ENCODE results near the gene RMC1. TPM values are rescaled to one million over a fixed set of nuclear protein-coding genes. Genes with fewer than 3 reads are reported as not detected.

Gene RMC1
- total RNA-seq, 2 donors from 2014 or later: 9.9 to 15.5 TPM

DNA sequence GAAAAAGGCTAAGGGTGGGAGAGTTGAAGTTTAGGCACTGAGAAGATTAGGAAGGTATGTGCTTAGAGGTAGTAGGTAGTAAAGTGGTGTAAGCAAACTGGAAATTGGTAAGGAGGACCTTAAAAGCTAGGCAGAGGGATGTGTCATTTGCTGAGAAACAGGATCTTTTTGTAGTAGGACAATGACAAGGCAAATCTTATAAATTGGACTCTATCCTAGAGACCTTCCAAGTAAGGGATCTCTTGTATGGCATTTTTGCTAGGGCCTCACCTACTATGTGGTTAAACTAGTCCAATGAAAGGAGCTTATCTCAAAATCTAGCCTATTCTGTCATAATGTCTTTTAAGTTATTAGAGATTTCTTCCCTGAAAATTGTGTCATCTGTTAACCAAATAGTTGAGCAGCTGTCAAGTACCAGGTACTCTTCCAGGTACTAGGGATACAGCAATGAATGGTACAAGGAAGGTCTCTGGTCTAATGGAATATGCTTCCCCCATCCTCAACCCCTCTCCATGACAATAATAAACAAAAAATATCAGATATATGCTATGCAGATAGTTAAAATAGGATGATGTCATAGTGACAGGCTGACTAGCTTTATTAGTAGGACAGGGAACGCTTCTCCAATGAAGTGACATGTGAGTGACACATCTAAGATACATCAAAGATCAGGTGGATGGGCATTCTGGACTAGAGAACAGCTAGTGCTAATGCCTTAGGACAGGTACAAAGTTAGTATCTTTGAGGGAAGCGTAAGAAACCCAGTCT is 32.5 kb upstream of the RMC1 start:
- H3K27ac ChIP-seq: no peak overlapping the region
- H3K36me3 ChIP-seq (replicated peaks in 1 of 2; ENCODE audit: insufficient read depth in 1 of 2, low read depth in 2 of 2): peaks cover 13 to 53% of the 10 kb centered on the region in 2 donors
- no peaks in the 10 kb centered on the region for H3K9me3 ChIP-seq
- H3K27me3 ChIP-seq: no peaks in the 10 kb centered on the region
- no peak for DNase-seq
- H3K4me1 ChIP-seq: peaks cover 8% of the 10 kb centered on the region
- TF ChIP-seq, protein P1, sequence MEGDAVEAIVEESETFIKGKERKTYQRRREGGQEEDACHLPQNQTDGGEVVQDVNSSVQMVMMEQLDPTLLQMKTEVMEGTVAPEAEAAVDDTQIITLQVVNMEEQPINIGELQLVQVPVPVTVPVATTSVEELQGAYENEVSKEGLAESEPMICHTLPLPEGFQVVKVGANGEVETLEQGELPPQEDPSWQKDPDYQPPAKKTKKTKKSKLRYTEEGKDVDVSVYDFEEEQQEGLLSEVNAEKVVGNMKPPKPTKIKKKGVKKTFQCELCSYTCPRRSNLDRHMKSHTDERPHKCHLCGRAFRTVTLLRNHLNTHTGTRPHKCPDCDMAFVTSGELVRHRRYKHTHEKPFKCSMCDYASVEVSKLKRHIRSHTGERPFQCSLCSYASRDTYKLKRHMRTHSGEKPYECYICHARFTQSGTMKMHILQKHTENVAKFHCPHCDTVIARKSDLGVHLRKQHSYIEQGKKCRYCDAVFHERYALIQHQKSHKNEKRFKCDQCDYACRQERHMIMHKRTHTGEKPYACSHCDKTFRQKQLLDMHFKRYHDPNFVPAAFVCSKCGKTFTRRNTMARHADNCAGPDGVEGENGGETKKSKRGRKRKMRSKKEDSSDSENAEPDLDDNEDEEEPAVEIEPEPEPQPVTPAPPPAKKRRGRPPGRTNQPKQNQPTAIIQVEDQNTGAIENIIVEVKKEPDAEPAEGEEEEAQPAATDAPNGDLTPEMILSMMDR (IDR thresholded peaks at IDR 0.05): no peak
- no peak for TF ChIP-seq POLR2A (IDR thresholded peaks at IDR 0.05)
- WGBS, 2 donors: 90 to 93% methylated on average over 2 of the region's 2 CpGs
- H3K4me3 ChIP-seq: no peak overlapping the region
- intact Hi-C loops (cut with DNase I): no loop called here
- ATAC-seq: no peak

DNA sequence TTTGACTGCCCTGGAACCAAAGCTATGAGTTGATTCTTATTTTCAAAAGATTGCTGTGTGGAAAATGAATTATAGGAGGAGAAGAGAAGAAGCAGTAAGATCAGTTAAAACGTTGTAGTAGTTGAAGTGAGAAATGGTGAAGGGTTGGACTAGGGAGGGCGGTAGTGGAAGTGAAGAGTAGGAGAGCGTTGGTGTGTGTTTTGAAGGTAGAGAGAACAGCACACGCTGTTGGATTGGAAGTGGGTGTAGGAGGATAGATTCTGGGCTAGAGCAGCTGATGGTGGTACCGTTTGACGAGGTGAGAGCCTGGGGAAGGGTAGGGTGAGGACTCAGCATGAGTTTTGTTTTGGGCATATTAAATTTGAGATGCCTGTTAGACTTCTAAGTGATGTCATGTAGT is 31.8 kb upstream of the RMC1 start:
- WGBS, 2 donors: 86 to 91% methylated on average over 6 of the region's 6 CpGs
- Histone ChIP-seq H3K27me3 (no peaks in the 10 kb centered on the region), H3K4me3 (no peak overlapping the region), H3K4me1 (peaks cover 8% of the 10 kb centered on the region), H3K36me3 (replicated peaks in 1 of 2; ENCODE audit: insufficient read depth in 1 of 2, low read depth in 2 of 2) (peaks cover 13 to 55% of the 10 kb centered on the region in 2 donors), H3K27ac (no peak overlapping the region), H3K9me3 (no peaks in the 10 kb centered on the region)
- intact Hi-C loops (cut with DNase I): no loop called here
- ATAC-seq (no peak), DNase-seq (no peak)
- TF ChIP-seq POLR2A (IDR thresholded peaks at IDR 0.05): no peak
- TF ChIP-seq, protein P1 (IDR thresholded peaks at IDR 0.05): no peak

GRCh38 chr18:23479829-23480505 is 23.3 kb upstream of the RMC1 start:
- Histone ChIP-seq H3K27ac (no peak overlapping the region), H3K27me3 (no peaks in the 10 kb centered on the region), H3K9me3 (no peaks in the 10 kb centered on the region), H3K36me3 (replicated peaks in 1 of 2; ENCODE audit: insufficient read depth in 1 of 2, low read depth in 2 of 2) (peaks cover 22 to 42% of the 10 kb centered on the region in 2 donors), H3K4me1 (no peaks in the 10 kb centered on the region), H3K4me3 (no peak overlapping the region)
- no peak for DNase-seq
- ATAC-seq: no peak
- TF ChIP-seq, protein P1 (IDR thresholded peaks at IDR 0.05): no peak
- TF ChIP-seq POLR2A (IDR thresholded peaks at IDR 0.05): no peak
- 71 to 88% methylated on average over 3 of the region's 3 CpGs for WGBS, 2 donors
- intact Hi-C loops (cut with DNase I): no loop called here

- Histone ChIP-seq H3K4me3 (no peak overlapping the region), H3K27me3 (no peaks in the 10 kb centered on the region), H3K4me1 (peaks cover 4% of the 10 kb centered on the region), H3K27ac (no peak overlapping the region), H3K9me3 (no peaks in the 10 kb centered on the region), H3K36me3 (replicated peaks in 1 of 2; ENCODE audit: insufficient read depth in 1 of 2, low read depth in 2 of 2) (peaks cover 16 to 18% of the 10 kb centered on the region in 2 donors)
- TF ChIP-seq, protein P1 (IDR thresholded peaks at IDR 0.05): no peak
- no peak for TF ChIP-seq POLR2A (IDR thresholded peaks at IDR 0.05)
- ATAC-seq (no peak), DNase-seq (no peak)
- WGBS, 2 donors: 60 to 66% methylated on average over 7 to 8 of the region's 8 CpGs
- intact Hi-C loops (cut with DNase I): no loop called here
Observed at GRCh38 chr18:23484561-23485182, 18.6 kb upstream of the RMC1 start.
